ENCODE measurements around the gene EGLN2. TPM values are rescaled to one million over a fixed set of nuclear protein-coding genes. Genes with fewer than 3 reads are reported as not detected.
"Not testable (repeated sequence)": the region's sequence is repeated elsewhere in the genome, so short reads cannot be mapped to it uniquely, and the experiment has no call there.

EGLN2 gene
- total RNA-seq, 2 experiments from 2014 or later = 121 to 126 TPM

DNA sequence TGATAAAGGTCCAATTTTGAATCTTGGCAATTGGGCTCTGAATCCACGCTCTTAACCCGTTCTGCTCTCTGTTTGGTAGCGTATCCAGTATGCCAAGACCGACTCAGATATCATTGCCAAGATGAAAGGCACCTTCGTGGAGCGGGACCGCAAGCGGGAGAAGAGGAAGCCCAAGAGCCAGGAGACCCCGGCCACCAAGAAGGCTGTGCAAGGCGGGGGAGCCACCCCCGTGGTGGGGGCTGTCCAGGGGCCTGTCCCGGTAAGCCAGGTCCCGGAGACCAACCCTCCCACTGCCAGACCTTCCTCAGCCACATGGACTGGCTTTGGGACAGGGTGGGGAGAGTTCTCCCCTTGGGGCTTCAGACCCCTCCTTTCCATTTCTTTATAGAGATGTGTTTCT, 39.6 kb upstream of the EGLN2 start:
- no peak for ATAC-seq
- Mint-ChIP-seq H3K4me1 (ENCODE audit: low read depth) (peaks cover 79% of the 10 kb centered on the region), H3K4me3 (no peak overlapping the region), H3K27ac (no peak overlapping the region), H3K9me3 (ENCODE audit: insufficient read depth) (no peaks in the 10 kb centered on the region), H3K36me3 (ENCODE audit: low read depth) (peaks cover 83% of the 10 kb centered on the region), H3K27me3 (ENCODE audit: low read depth) (no peaks in the 10 kb centered on the region)
- no peak for DNase-seq
- ChIA-PET CTCF (interaction anchor here (1.3 to 1.7 kb wide), 3 partner anchors 9 to 48 kb away, joined by 3 to 5 read pairs (median 5); partner anchors contain the start of genes ACTMAP and RAB4B), POLR2A (interaction anchor here (1.2 kb wide), 1 partner anchor 18 kb away, joined by 4 read pairs; the partner anchor contains the start of gene RAB4B)

DNA sequence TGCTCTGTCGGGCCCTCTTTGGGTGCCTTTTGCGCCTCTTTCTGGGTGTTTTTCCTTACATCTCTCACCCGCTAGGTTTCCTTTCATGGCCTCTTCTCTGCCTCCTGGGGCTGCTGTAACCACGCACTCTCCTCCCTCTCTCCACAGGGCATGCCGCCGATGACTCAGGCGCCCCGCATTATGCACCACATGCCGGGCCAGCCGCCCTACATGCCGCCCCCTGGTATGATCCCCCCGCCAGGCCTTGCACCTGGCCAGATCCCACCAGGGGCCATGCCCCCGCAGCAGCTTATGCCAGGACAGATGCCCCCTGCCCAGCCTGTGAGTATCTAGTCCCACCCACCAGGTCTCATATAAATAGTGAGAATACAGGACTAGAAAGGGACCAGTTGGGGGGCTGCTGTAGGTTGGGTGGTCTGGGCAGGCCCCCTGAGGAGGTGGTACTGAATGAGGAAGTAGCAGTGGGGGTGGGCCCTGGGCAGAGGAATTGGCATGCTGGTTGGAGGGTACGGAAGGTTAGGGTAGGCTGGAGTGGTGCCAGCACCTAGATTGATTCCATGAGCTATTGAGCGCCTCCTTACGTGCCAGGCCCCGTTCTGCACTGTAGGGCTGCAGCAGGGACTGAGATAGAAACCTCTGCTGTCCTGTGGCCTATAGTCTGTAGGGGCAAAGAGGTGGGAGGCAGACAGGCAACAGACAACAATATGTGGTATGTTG, 36.1 kb upstream of the EGLN2 start:
- ChIA-PET CTCF (interaction anchor here (1.3 to 2.1 kb wide), 2 partner anchors 14 to 100 kb away, joined by 3 to 9 read pairs; partner anchors contain the start of gene RAB4B), POLR2A (interaction anchor here (0.6 kb wide), 1 partner anchor 48 kb away, joined by 3 read pairs; no protein-coding TSS in a partner anchor)
- Mint-ChIP-seq H3K27ac (peak overlapping the region; percentile 68), H3K36me3 (ENCODE audit: low read depth) (peaks cover 80% of the 10 kb centered on the region), H3K27me3 (ENCODE audit: low read depth) (no peaks in the 10 kb centered on the region), H3K4me1 (ENCODE audit: low read depth) (peaks cover 65% of the 10 kb centered on the region), H3K4me3 (no peak overlapping the region), H3K9me3 (ENCODE audit: insufficient read depth) (no peaks in the 10 kb centered on the region)
- DNase-seq (no peak), ATAC-seq (peak; percentile 45)

GRCh38 chr19:40763526-40763925, 35.5 kb upstream of the EGLN2 start:
- H3K27me3 Mint-ChIP-seq (ENCODE audit: low read depth) = no peaks in the 10 kb centered on the region
- DNase-seq (no peak), ATAC-seq (no peak)
- POLR2A ChIA-PET = interaction anchor here (0.6 kb wide), 1 partner anchor 48 kb away, joined by 3 read pairs; no protein-coding TSS in a partner anchor
- peaks cover 61% of the 10 kb centered on the region for H3K4me1 Mint-ChIP-seq (ENCODE audit: low read depth)
- H3K27ac Mint-ChIP-seq = peak overlapping the region; percentile 68
- H3K4me3 Mint-ChIP-seq = no peak overlapping the region
- peaks cover 75% of the 10 kb centered on the region for H3K36me3 Mint-ChIP-seq (ENCODE audit: low read depth)
- CTCF ChIA-PET = interaction anchor here (1.3 to 2.1 kb wide), 2 partner anchors 14 to 100 kb away, joined by 3 to 9 read pairs; partner anchors contain the start of gene RAB4B
- H3K9me3 Mint-ChIP-seq (ENCODE audit: insufficient read depth) = no peaks in the 10 kb centered on the region

GRCh38 chr19:40763963-40764362, 35.0 kb upstream of the EGLN2 start:
- ATAC-seq (no peak), DNase-seq (no peak)
- H3K4me1 Mint-ChIP-seq (ENCODE audit: low read depth) = peaks cover 63% of the 10 kb centered on the region
- no peak overlapping the region for H3K4me3 Mint-ChIP-seq
- ChIA-PET POLR2A (no interaction called here), CTCF (interaction anchor here (1.3 to 2.1 kb wide), 2 partner anchors 13 to 101 kb away, joined by 3 to 9 read pairs; partner anchors contain the start of gene RAB4B)
- H3K27ac Mint-ChIP-seq = peak overlapping the region; percentile 68
- no peaks in the 10 kb centered on the region for H3K9me3 Mint-ChIP-seq (ENCODE audit: insufficient read depth)
- no peaks in the 10 kb centered on the region for H3K27me3 Mint-ChIP-seq (ENCODE audit: low read depth)
- peaks cover 75% of the 10 kb centered on the region for H3K36me3 Mint-ChIP-seq (ENCODE audit: low read depth)

- ATAC-seq; DNase-seq; H3K27me3 Mint-ChIP-seq (ENCODE audit: low read depth); H3K4me3 Mint-ChIP-seq; H3K9me3 Mint-ChIP-seq (ENCODE audit: insufficient read depth): not testable (repeated sequence)
- CTCF ChIA-PET = interaction anchor here (1.3 kb wide), 1 partner anchor 32 kb away, joined by 4 read pairs; the partner anchor contains the start of gene EGLN2
- POLR2A ChIA-PET = interaction anchor here (0.6 to 1.2 kb wide), 4 partner anchors 11 to 82 kb away, joined by 3 to 4 read pairs (median 4); no protein-coding TSS in a partner anchor
- Mint-ChIP-seq H3K4me1 (ENCODE audit: low read depth) (peaks cover 63% of the 10 kb centered on the region), H3K36me3 (ENCODE audit: low read depth) (peaks cover 74% of the 10 kb centered on the region), H3K27ac (peak overlapping the region; percentile 43)
Observed at GRCh38 chr19:40766385-40766784, 32.6 kb upstream of the EGLN2 start.

DNA sequence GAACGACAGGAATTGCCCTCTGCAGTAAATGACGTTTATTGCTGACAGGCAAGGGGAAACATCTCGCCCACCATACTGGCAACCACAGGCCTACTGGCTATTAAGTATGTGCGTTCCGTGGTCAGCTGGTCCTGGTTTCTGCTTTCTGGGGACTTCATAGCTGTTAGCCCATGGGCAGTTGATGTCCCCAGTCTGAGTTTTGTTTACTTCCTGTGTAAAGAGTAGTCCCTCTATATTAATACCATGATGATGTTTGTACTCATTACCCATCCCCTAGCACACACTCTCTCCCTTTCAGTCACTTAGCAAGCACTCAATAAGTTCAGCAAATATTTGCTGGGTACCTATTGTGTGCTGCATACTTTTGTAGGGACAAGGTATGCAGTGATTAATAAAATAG, 30.1 kb upstream of the EGLN2 start:
- H3K27ac Mint-ChIP-seq = no peak overlapping the region
- CTCF ChIA-PET = no interaction called here
- ATAC-seq = no peak

GRCh38 chr19:40771101-40771862, 27.7 kb upstream of the EGLN2 start:
- H3K27me3 Mint-ChIP-seq (ENCODE audit: low read depth); DNase-seq; H3K9me3 Mint-ChIP-seq (ENCODE audit: insufficient read depth); H3K4me3 Mint-ChIP-seq: not testable (repeated sequence)
- peak; percentile 23 for ATAC-seq
- POLR2A ChIA-PET = interaction anchor here (0.6 to 0.9 kb wide), 2 partner anchors 11 to 15 kb away, joined by 3 to 4 read pairs; no protein-coding TSS in a partner anchor
- CTCF ChIA-PET = interaction anchor here (0.7 to 2.1 kb wide), 7 partner anchors 15 to 137 kb away, joined by 4 to 8 read pairs (median 5); partner anchors contain the start of gene EGLN2
- H3K4me1 Mint-ChIP-seq (ENCODE audit: low read depth) = peaks cover 30% of the 10 kb centered on the region
- H3K27ac Mint-ChIP-seq = peak overlapping the region; percentile 56
- H3K36me3 Mint-ChIP-seq (ENCODE audit: low read depth) = peaks cover 34% of the 10 kb centered on the region

More for the DNA sequence above, 30.1 kb upstream of the EGLN2 start:
- DNase-seq = no peak
- Mint-ChIP-seq H3K27me3 (ENCODE audit: low read depth) (no peaks in the 10 kb centered on the region), H3K9me3 (ENCODE audit: insufficient read depth) (no peaks in the 10 kb centered on the region), H3K4me1 (ENCODE audit: low read depth) (peaks cover 41% of the 10 kb centered on the region), H3K36me3 (ENCODE audit: low read depth) (peaks cover 56% of the 10 kb centered on the region), H3K4me3 (no peak overlapping the region)
- POLR2A ChIA-PET = no interaction called here

DNA sequence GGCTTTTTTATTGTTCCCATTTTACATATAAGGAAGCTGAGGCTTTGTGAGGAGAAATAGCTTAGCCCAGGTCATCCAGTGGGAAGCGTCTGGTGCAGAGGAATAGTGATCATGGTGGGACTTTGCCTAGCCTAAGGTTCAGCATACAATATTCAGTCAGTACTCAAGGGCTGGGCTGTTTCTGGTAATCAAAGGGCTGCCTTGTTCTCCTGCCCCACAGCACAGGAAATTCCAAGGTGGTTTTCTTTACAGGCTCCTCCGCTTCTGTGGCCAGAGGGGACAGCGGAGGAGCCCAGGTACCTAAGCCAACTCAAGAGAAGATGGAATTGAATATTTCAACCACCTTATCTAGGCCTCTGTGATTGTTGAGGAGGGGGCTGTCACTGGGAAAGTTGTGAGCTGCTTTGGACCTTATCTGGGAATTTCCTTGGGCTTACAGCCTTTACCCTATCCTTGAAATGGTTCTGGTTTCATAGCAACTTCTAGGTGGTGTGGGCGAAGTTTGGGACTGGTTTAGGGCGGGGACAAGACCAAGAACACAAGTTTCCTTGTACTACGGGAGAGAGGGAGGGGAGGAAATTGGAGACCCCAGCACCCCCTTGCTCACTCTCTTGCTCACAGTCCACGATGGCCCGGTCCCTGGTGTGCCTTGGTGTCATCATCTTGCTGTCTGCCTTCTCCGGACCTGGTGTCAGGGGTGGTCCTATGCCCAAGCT, 23.9 kb upstream of the EGLN2 start, which contains the start of gene MIA:
TSS of gene MIA (plus strand) at position 606 of the 716 bp plus-strand sequence. CDS start at position 628, 22 bp downstream.
- H3K4me1 Mint-ChIP-seq (ENCODE audit: low read depth) = peaks cover 47% of the 10 kb centered on the region
- ChIA-PET POLR2A (interaction anchor here (1.0 kb wide), 1 partner anchor 17 kb away, joined by 3 read pairs; no protein-coding TSS in a partner anchor), CTCF (interaction anchor here (1.1 to 4.2 kb wide), 3 partner anchors 23 to 112 kb away, joined by 3 to 49 read pairs (median 3); partner anchors contain the start of gene EGLN2)
- H3K9me3 Mint-ChIP-seq (ENCODE audit: insufficient read depth) = no peaks in the 10 kb centered on the region
- no peak within 1 kb of the TSS for H3K4me3 Mint-ChIP-seq
- peaks cover 27% of the 10 kb centered on the region for H3K36me3 Mint-ChIP-seq (ENCODE audit: low read depth)
- H3K27me3 Mint-ChIP-seq (ENCODE audit: low read depth) = no peaks in the 10 kb centered on the region
- DNase-seq (no peak), ATAC-seq (no peak)
- H3K27ac Mint-ChIP-seq = peak within 1 kb of the TSS; percentile 57

DNA sequence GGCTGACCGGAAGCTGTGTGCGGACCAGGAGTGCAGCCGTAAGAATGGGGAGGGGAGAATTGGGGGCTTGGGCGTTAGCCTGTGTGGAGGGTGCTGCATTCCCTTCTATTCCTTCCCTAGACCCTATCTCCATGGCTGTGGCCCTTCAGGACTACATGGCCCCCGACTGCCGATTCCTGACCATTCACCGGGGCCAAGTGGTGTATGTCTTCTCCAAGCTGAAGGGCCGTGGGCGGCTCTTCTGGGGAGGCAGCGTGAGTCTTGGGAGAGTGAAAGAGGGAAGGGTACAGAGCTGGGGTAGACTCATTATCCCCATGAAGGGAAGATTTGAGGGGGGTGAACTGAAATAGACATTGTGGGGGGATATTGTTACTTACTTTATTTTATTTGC, 23.4 kb upstream of the EGLN2 start:
- Mint-ChIP-seq H3K4me3 (no peak overlapping the region), H3K27me3 (ENCODE audit: low read depth) (no peaks in the 10 kb centered on the region), H3K9me3 (ENCODE audit: insufficient read depth) (no peaks in the 10 kb centered on the region), H3K36me3 (ENCODE audit: low read depth) (peaks cover 29% of the 10 kb centered on the region), H3K4me1 (ENCODE audit: low read depth) (peaks cover 50% of the 10 kb centered on the region), H3K27ac (no peak overlapping the region)
- ATAC-seq (no peak), DNase-seq (no peak)
- POLR2A ChIA-PET = interaction anchor here (5.1 kb wide), 1 partner anchor 23 kb away, joined by 94 read pairs; the partner anchor contains the start of genes ACTMAP and SNRPA
- CTCF ChIA-PET = interaction anchor here (4.2 to 4.9 kb wide), 2 partner anchors 23 to 31 kb away, joined by 49 to 63 read pairs; partner anchors contain the start of gene EGLN2

DNA sequence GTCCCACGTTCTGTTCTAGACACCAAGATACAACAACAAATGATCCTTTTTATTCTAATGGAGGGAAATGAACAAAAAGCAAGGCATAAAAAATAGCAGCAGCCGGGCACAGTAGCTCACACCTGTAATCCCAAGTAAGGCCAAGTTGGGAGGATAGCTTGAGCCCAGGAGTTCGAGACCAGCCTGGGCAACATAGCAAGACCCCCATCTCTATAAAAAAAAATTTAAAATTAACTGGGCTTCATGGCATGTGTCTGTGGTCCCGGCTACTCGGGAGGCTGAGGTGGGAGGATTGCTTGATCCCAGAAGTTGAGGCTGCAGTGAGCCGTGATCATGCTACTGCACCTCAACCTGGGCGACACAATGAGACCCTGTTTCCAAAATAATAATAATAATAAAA, 22.6 kb upstream of the EGLN2 start:
- POLR2A ChIA-PET = interaction anchor here (0.7 to 5.1 kb wide), 6 partner anchors 16 to 527 kb away, joined by 3 to 94 read pairs (median 4); partner anchors contain the start of genes ACTMAP, EGLN2 and SNRPA
- Mint-ChIP-seq H3K9me3 (ENCODE audit: insufficient read depth) (no peaks in the 10 kb centered on the region), H3K4me1 (ENCODE audit: low read depth) (peaks cover 44% of the 10 kb centered on the region), H3K36me3 (ENCODE audit: low read depth) (peaks cover 23% of the 10 kb centered on the region), H3K27me3 (ENCODE audit: low read depth) (no peaks in the 10 kb centered on the region), H3K27ac (peak overlapping the region; percentile 99), H3K4me3 (no peak overlapping the region)
- ATAC-seq (no peak), DNase-seq (no peak)
- CTCF ChIA-PET = interaction anchor here (2.0 to 4.9 kb wide), 6 partner anchors 13 to 171 kb away, joined by 5 to 63 read pairs (median 10); partner anchors contain the start of genes ACTMAP and EGLN2

All from activated CD8-positive, alpha-beta T cell treated with anti-CD3 and anti-CD28 coated beads, Interleukin-2, amount 10 ng/mL, durations not matched to agents 7 days and 5 days (primary cell).